MM.1S (cell line): ENCODE results near the gene CABP7.
A peak's percentile ranks its signal among the peaks of the same experiment; 100 is the strongest.

Experiments
- DNase-seq: peaks from one replicate; pipeline ENCODE4 v3.0.0-alpha.2; 2015
- H2AFZ ChIP-seq: fragments of 300-600 bp; sonication (generic); 2 replicates; pipeline ENCODE4 v1.6.0; 2016; ENCODE audit warnings: antibody characterized with exemption, low read length
- H3F3A ChIP-seq: fragments of 300-600 bp; sonication (generic); 2 replicates; pipeline ENCODE4 v1.6.1; 2016; ENCODE audit warnings: mild to moderate bottlenecking, antibody characterized with exemption, low read length, moderate library complexity, mixed read lengths; ENCODE audit not compliant: insufficient read depth
- H3K27ac ChIP-seq: fragments of 300-600 bp; sonication (generic); 2 replicates; pipeline ENCODE4 v1.5.1; 2016; ENCODE audit warnings: mild to moderate bottlenecking, low read length
- H3K27me3 ChIP-seq: fragments of 300-600 bp; sonication (generic); replicated peaks from 2 replicates; pipeline ENCODE4 v1.6.0; 2016; ENCODE audit warnings: low read length; ENCODE audit not compliant: insufficient read depth
- H3K36me3 ChIP-seq: fragments of 300-600 bp; sonication (generic); replicated peaks from 2 replicates; pipeline ENCODE4 v1.6.1; 2016; ENCODE audit warnings: mild to moderate bottlenecking, low read length, mixed read lengths; ENCODE audit not compliant: insufficient read depth
- H3K4me1 ChIP-seq: fragments of 300-600 bp; sonication (generic); 2 replicates; pipeline ENCODE4 v1.6.1; 2016; ENCODE audit warnings: low read length, mixed read lengths
- H3K4me2 ChIP-seq: fragments of 300-600 bp; sonication (generic); 2 replicates; pipeline ENCODE4 v1.6.0; 2016; ENCODE audit warnings: low read depth, low read length
- H3K4me3 ChIP-seq: fragments of 300-600 bp; sonication (generic); 2 replicates; pipeline ENCODE4 v1.5.1; 2016; ENCODE audit warnings: low read length, mixed read lengths
- H3K79me2 ChIP-seq: fragments of 300-600 bp; sonication (generic); 2 replicates; pipeline ENCODE4 v1.6.1; 2016; ENCODE audit warnings: mixed run types, low read length, mixed read lengths
- H3K9ac ChIP-seq: fragments of 300-600 bp; sonication (generic); 2 replicates; pipeline ENCODE4 v1.6.1; 2016; ENCODE audit warnings: low read length, mixed read lengths
- H3K9me2 ChIP-seq: fragments of 300-600 bp; sonication (generic); replicated peaks from 2 replicates; pipeline ENCODE4 v1.6.1; 2016; ENCODE audit warnings: mild to moderate bottlenecking, low read length, mixed read lengths; ENCODE audit not compliant: insufficient read depth
- H3K9me3 ChIP-seq: fragments of 300-600 bp; sonication (generic); replicated peaks from 2 replicates; pipeline ENCODE4 v1.6.1; 2016; ENCODE audit warnings: mild to moderate bottlenecking, low read length, mixed read lengths; ENCODE audit not compliant: insufficient read depth
- H4K20me1 ChIP-seq: fragments of 300-600 bp; sonication (generic); 2 replicates; pipeline ENCODE4 v1.6.1; 2016; ENCODE audit warnings: mild to moderate bottlenecking, low read length, moderate library complexity, mixed read lengths; ENCODE audit not compliant: insufficient read depth
- CTCF ChIP-seq: fragments of 300-600 bp; sonication (generic); IDR thresholded peaks from 2 replicates; pipeline ENCODE4 v1.5.1; 2016; ENCODE audit warnings: antibody characterized with exemption, low read length, mixed read lengths
- EZH2 ChIP-seq: fragments of 300-600 bp; sonication (generic); optimal IDR thresholded peaks from 2 replicates; pipeline ENCODE3; 2017; ENCODE audit warnings: low read depth, mild to moderate bottlenecking, antibody characterized with exemption, low read length, mixed read lengths
- EZH2phosphoT487 ChIP-seq: fragments of 300-600 bp; sonication (generic); IDR thresholded peaks from 2 replicates; pipeline ENCODE4 v1.6.1; 2018; ENCODE audit warnings: antibody characterized with exemption, low read length

CABP7 gene

GRCh38 chr22:29715705-29716104, 4.1 kb upstream of the CABP7 start:
- no peaks in the 10 kb centered on the region for H3F3A ChIP-seq
- no peaks in the 10 kb centered on the region for H3K9me3 ChIP-seq
- no peaks in the 10 kb centered on the region for H4K20me1 ChIP-seq

GRCh38 chr22:29716814-29717545, 2.8 kb upstream of the CABP7 start:
- DNase-seq, result peak; percentile 48
- Histone ChIP-seq H3K27me3 (peaks cover 69% of the 10 kb centered on the region), H3K4me3 (no peak overlapping the region), H2AFZ (no peak overlapping the region), H3K4me2 (no peak overlapping the region), H3K79me2 (no peaks in the 10 kb centered on the region), H4K20me1 (no peaks in the 10 kb centered on the region), H3K9ac (no peak overlapping the region), H3K27ac (no peak overlapping the region), H3K9me2 (no peaks in the 10 kb centered on the region), H3K9me3 (no peaks in the 10 kb centered on the region), H3K36me3 (no peaks in the 10 kb centered on the region), H3K4me1 (no peaks in the 10 kb centered on the region), H3F3A (no peaks in the 10 kb centered on the region)
- TF ChIP-seq CTCF (no peak), EZH2phosphoT487 (no peak), EZH2 (no peak)

More at GRCh38 chr22:29715705-29716104, 4.1 kb upstream of the CABP7 start:
- Histone ChIP-seq H3K79me2 (no peaks in the 10 kb centered on the region), H3K36me3 (no peaks in the 10 kb centered on the region), H3K9ac (no peak overlapping the region), H3K4me2 (no peak overlapping the region), H3K4me3 (no peak overlapping the region), H3K4me1 (no peaks in the 10 kb centered on the region), H3K27me3 (peaks cover 56% of the 10 kb centered on the region), H2AFZ (no peak overlapping the region), H3K27ac (no peak overlapping the region), H3K9me2 (no peaks in the 10 kb centered on the region)
- TF ChIP-seq EZH2phosphoT487 (no peak), CTCF (no peak), EZH2 (no peak)
- DNase-seq, result no peak

- H3K9me3 ChIP-seq, result no peaks in the 10 kb centered on the region
- DNase-seq, result no peak
- no peaks in the 10 kb centered on the region for H3K4me1 ChIP-seq
- no peak overlapping the region for H3K27ac ChIP-seq
- no peak overlapping the region for H3K9ac ChIP-seq
- no peaks in the 10 kb centered on the region for H3K79me2 ChIP-seq
- H3K4me3 ChIP-seq, result no peak overlapping the region
- TF ChIP-seq EZH2 (no peak), EZH2phosphoT487 (no peak), CTCF (no peak)
- H3K27me3 ChIP-seq, result peaks cover 77% of the 10 kb centered on the region
- H4K20me1 ChIP-seq, result no peaks in the 10 kb centered on the region
- H2AFZ ChIP-seq, result no peak overlapping the region
- H3K4me2 ChIP-seq, result no peak overlapping the region
- no peaks in the 10 kb centered on the region for H3K36me3 ChIP-seq
- H3K9me2 ChIP-seq, result no peaks in the 10 kb centered on the region
- no peaks in the 10 kb centered on the region for H3F3A ChIP-seq
Observed at GRCh38 chr22:29717789-29718188, 2.0 kb upstream of the CABP7 start.
